Measurements from ENCODE around the gene ATXN10.
"Not testable (repeated sequence)": the region's sequence is repeated elsewhere in the genome, so short reads cannot be mapped to it uniquely, and the experiment has no call there.

Gene ATXN10

GRCh38 chr22:45678961-45679912 lies 7.6 kb downstream of the ATXN10 start:
- no peak for DNase-seq (ENCODE audit: low read depth in 2 of 2)

DNA sequence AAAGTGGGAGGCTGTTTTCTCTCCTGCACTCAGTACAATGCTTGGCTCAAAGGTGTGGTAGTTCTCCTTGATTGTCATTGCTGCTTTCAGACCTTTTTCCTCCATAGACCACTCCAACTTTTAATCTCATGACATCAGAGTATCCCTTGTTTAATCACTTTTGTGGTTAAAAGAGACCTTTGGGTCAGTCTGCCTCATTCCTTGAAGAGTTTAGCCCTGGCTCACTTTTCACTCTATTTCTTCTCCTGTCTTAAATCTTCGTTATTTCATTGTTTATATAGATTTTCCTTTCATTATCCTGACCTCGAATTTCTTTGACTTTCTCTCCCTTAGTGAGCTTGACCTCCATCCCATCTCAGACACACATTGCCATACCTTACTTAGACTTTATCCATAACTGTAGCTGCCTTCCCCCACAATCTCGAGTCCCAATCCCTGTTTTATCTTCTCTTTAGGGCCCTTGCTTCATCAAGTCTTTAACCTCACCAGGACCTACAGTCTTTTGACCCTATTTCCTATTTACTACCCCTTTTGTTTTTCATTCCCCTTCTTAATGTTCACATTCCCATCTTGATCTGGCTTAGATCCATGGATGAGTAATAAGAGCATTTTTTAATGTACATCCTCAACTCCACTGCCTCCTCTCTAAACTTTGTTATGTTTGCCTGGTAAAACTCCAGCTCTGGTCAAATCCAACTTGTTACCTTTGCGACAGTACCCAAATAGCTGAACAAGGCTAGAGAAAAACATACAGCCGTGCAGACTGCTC lies 9.5 kb downstream of the ATXN10 start:
- no peak for DNase-seq (ENCODE audit: low read depth in 2 of 2)

GRCh38 chr22:45682064-45682463 lies 10.4 kb downstream of the ATXN10 start:
- DNase-seq (ENCODE audit: low read depth in 2 of 2), result no peak

DNA sequence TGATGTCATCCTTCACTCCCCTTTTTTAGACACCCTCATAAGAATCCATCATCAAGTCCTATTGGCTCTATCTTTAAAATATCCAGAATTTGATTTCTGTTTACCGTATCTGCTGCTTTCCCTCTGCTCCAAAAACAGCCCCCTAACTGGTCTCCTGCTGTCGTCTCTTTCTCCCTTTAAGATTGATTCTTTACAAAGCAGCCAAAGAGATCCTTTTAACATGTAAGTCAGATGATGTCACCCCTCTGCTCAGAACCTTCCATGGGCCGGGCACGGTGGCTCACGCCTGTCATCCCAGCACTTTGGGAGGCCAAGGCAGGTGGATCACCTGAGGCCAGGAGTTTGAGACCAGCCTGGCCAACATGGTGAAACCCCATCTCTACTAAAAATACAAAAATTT lies 11.1 kb downstream of the ATXN10 start:
- not testable (repeated sequence) for DNase-seq (ENCODE audit: low read depth in 2 of 2)

- no peak for DNase-seq (ENCODE audit: low read depth in 2 of 2)
Measured at GRCh38 chr22:45683248-45683647, 11.6 kb downstream of the ATXN10 start.

- DNase-seq (ENCODE audit: low read depth in 2 of 2), result no peak
Measured at GRCh38 chr22:45683680-45684079, 12.0 kb downstream of the ATXN10 start.

GRCh38 chr22:45684169-45684568 lies 12.5 kb downstream of the ATXN10 start:
- DNase-seq (ENCODE audit: low read depth in 2 of 2), result no peak

DNA sequence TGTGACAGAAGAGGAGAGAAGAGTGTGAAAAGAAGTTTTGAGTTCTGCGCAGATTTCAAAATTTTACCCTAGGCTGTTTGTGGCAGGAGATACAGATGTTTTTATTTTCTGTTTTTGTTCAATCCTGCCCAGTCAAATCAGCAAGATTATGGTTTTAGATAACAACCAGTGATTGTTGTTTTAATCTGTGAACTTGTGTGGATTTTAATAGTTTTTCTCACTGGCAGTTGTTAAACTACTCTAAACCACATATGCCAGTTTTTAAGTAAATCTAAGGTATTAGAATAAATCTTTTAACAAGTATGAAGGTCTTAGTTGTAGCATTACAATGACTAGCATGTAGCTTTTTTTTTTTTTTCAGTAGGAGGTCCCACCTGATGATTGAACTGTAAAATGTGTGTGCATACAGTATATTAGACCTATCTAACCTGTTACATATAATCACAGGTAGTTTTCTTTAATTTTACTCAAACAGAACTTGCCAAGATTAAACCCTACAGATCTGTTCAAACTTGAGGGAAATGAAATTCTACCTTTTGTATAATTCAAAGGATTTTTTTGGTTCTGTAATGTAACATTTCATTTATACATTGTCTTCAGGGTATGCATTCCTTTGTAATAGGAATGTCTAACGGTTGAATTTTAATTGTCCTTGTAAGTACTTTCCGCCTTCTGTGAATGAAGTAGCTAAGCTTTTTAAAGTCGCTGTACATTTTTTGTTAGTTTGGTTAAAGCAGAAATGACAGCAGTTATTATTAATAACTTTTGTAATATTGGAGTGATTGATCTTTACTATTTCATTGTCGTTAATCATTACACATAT lies 13.3 kb downstream of the ATXN10 start:
- no peak for DNase-seq (ENCODE audit: low read depth in 2 of 2)

DNA sequence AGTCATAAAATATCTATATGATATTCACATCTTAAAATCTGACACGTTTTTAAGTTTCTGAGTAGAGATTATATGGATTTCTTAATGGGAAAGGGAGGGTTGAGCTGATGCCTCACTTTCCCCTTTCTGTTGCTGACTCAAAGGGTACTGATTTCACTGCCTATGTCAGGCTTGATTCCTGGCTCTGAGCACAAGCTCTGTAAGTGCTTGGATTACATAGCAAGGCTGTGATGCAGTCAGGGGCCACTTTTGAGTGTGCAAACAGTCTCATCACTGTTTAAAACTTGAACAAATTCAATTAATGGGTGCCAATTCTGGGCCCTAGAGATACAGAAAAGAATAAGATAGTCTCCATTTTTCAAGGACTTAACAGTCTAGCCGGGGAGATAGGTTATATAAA lies 14.4 kb downstream of the ATXN10 start:
- DNase-seq (ENCODE audit: low read depth in 2 of 2), result no peak

DNA sequence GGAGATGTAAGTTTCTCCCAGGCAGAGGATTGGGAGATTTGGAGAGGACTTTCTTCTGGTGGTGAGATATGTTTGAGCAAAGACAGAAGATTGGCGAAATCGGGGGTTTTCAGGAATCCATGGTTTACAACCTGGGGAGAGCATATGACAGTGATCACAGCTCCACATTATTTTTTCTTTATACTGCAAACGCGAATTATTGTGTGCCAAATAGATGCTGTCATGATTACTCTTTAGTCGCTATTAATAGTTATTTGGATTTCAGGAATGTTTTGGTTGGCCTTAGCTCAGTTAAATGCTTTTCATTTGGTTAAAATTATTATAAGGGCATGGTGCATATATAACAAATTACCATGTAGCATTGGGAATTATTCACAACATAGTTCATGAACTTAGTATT lies 15.2 kb downstream of the ATXN10 start:
- DNase-seq (ENCODE audit: low read depth in 2 of 2), result no peak

- no peak for DNase-seq (ENCODE audit: low read depth in 2 of 2)
Measured at GRCh38 chr22:45688600-45689080, 17.0 kb downstream of the ATXN10 start.

DNA sequence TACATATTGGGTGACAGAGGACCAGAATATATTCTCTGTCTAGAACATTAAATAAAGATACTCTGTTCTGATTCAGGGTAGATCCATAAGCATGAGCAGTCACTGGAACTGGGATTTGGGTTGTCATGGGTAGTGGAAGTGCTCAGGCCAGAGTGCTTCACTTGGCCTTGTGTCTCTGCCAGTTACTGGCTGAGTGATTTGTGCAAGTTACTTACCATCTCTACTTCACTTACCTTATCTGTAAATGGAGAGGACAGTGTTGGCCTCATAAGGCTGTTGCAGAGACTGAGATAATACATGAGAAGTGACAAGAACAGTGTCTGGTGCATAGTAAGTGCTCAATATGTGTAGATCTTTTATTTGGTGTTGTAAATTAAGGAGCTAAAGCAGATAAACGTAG lies 17.6 kb downstream of the ATXN10 start:
- DNase-seq (ENCODE audit: low read depth in 2 of 2), result no peak

GRCh38 chr22:45690008-45690407 lies 18.4 kb downstream of the ATXN10 start:
- no peak for DNase-seq (ENCODE audit: low read depth in 2 of 2)

GRCh38 chr22:45692549-45692948 lies 20.9 kb downstream of the ATXN10 start:
- DNase-seq (ENCODE audit: low read depth in 2 of 2), result no peak

DNA sequence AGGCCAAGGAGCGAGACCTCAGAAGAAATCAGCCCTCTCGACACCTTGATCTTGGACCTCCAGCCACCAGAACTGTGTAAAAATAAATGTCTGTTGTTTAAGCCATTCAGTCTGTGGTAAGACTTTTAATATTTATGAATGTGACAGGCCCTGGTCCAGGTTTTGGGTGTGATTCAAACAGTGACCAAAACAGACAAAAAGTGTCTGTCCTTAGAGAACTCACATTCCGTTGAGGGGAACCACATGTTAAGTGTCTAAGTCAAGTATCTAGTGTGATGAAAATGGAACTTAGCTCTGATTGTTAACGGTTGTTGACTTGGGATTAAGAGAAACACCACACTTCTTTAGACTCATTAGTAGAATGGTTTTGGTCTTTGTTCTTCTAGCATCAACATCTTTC lies 22.2 kb downstream of the ATXN10 start:
- DNase-seq (ENCODE audit: low read depth in 2 of 2), result no peak

GRCh38 chr22:45696227-45696626 lies 24.6 kb downstream of the ATXN10 start:
- DNase-seq (ENCODE audit: low read depth in 2 of 2), result no peak

DNA sequence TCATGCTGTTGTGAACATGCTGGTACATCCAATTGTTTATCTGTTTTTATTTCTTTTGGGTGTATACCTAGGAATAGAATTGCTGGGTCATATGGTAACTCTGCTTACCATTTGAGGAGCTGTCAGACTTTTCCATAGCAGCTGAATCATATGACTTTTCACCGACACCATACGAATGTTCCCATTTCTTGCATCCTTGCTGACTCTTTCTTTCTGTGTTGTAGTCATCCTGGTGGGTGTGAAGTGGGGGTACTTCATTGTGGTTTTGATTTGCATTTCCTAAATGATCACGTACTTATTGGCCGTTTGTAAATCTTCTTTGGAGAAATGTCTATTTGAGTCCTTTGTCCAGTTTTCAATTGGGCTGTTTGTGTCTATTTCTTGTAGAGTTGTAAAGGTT lies 26.5 kb downstream of the ATXN10 start:
- DNase-seq (ENCODE audit: low read depth in 2 of 2), result no peak

DNA sequence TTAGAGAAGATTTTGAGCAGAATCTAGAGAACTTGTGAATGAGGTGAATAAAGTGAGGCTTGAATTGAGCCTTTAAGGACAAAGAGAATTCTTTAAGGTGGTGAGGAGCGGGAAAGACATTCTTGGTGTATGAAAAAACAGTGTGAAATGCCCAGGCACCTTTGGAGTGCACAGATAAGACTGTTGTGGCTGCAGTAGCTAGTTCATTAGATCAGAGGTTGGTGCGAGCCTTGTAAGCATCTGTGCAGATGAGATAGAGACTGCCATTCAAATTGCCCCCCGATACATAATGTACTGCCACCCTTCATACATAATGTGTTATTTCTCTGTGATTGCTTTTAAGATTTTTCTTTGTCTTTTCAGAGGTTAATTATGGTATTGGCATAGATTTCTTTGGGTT lies 31.3 kb downstream of the ATXN10 start:
- DNase-seq (ENCODE audit: low read depth in 2 of 2), result no peak

- DNase-seq (ENCODE audit: low read depth in 2 of 2), result no peak
Measured at GRCh38 chr22:45703758-45704157, 32.1 kb downstream of the ATXN10 start.

DNA sequence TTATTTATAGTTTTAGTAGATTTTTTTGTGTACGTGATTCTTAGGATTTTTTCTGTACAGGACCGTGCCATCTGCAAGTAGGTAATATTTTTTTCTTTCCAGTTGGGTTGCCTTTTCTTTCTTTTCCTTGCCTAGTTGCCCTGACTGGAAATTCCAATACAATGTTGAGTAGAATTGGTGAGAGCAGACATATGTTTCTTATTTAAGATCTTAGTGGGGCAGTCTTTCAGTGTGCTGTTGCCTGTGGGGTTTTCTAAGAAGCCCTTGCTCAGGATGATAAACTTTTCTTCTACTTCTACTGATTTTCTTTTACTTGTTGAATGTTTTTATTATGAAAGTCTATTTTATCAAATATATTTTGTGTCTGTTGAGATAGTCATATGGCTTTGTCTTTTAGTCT lies 33.0 kb downstream of the ATXN10 start:
- DNase-seq (ENCODE audit: low read depth in 2 of 2), result no peak

DNA sequence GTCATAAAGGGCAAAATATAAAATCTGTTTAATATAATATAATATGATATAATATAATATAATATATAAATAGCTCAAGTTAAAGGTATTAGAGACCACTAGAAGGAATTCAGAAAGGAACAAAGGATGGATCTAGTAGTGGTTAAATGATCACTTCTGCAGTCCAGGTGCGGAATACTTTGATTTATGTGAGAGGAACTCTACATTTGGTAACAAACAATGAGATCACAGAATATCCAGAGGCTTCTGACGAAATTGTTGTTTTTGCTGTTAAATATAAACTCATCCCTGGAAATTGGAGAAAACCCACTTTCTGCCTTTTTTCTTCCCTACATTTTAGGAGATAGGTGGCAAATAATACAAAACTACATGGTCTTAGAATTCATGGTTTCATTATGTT lies 36.0 kb downstream of the ATXN10 start:
- no peak for DNase-seq (ENCODE audit: low read depth in 2 of 2)

- DNase-seq (ENCODE audit: low read depth in 2 of 2), result no peak
Measured at GRCh38 chr22:45708145-45708544, 36.5 kb downstream of the ATXN10 start.

All from stimulated activated CD8-positive, alpha-beta memory T cell treated with anti-CD3 and anti-CD28 coated beads, Interleukin-15, amount 100 ng/mL, for 48 hours (primary cell).